ENCODE measurements around the gene COL2A1.

- TF ChIP-seq GATA3 (IDR thresholded peaks at IDR 0.05; ENCODE audit: low read depth, low read length) (no peak), GATA2 (IDR thresholded peaks at IDR 0.05; ENCODE audit: low read depth, low read length) (no peak)
These were observed 41.8 kb upstream of the COL2A1 start for GRCh38 chr12:48045965-48046518.

Data from SH-SY5Y (cell line).